Measurements from ENCODE around the gene BPTF. TPM values are rescaled to one million over a fixed set of nuclear protein-coding genes. Genes with fewer than 3 reads are reported as not detected.
A peak's percentile ranks its signal among the peaks of the same experiment; 100 is the strongest.

The BPTF gene
- polyA plus RNA-seq, 1 of the 3 experiments (the other 2 are of a cell fraction), result 61.4 TPM

DNA sequence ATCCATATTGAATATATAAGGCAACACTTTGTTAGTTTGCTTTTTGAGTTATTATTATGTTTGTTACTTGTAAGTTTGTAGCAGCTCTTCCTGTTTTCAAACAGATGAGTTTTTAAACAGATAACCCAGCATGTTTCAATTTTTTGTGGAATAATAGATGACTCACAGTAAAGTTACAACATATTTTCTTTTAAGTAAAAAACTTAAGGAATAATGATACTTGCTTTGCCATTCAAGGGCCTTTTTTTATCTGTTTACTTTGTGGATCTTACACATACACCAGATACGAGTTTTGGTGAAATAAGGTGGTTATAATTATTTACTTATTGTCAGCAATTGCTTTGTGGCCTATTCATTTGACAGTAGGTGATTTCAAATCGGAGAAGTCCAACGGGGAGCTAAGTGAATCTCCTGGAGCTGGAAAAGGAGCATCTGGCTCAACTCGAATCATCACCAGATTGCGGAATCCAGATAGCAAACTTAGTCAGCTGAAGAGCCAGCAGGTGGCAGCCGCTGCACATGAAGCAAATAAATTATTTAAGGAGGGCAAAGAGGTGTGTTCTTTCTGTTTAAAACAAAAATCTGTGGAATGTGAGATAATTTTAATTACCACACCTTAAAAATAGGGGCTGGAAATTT, 66.3 kb downstream of the BPTF start:
- Histone ChIP-seq H3K9ac (no peak overlapping the region), H3K79me2 (ENCODE audit: insufficient read depth) (peaks cover 5% of the 10 kb centered on the region; the same call in 1 of the 2 replicates), H3K9me3 (no peaks in the 10 kb centered on the region), H3K4me1 (ENCODE audit: control insufficient read depth in 1 of 2, insufficient read depth in 2 of 2, low read depth in 1 of 2, low read length in 1 of 2) (peaks cover 7 to 13% of the 10 kb centered on the region in 2 experiments; a peak in 3 of 4 replicates), H2AFZ (ENCODE audit: low read depth) (no peak overlapping the region), H4K20me1 (ENCODE audit: insufficient read depth) (0 out of 2 replicates have a peak, but pooled peaks cover 5% of the 10 kb centered on the region), H3K27me3 (ENCODE audit: insufficient read depth) (no peaks in the 10 kb centered on the region), H3K27ac (ENCODE audit: low read depth in 2 of 2, low read length in 1 of 2) (peak overlapping the region; percentile 39 to 40), H3K4me3 (ENCODE audit: low read depth in 2 of 2, low read length in 1 of 2) (no peak overlapping the region), H3F3A (replicated peaks; ENCODE audit: insufficient read depth) (peaks cover 15% of the 10 kb centered on the region), H3K9me2 (no peaks in the 10 kb centered on the region), H3K36me3 (replicated peaks in 1 of 2; ENCODE audit: control insufficient read depth in 1 of 2, insufficient read depth in 2 of 2, low read length in 1 of 2) (peaks cover 57% of the 10 kb centered on the region in 2 experiments), H3K4me2 (peak overlapping the region; percentile 1; the same call in 1 of the 2 replicates)
- 30% methylated on average over 6 of the region's 6 CpGs for WGBS (ENCODE audit: low lambda C conversion rate)
- CTCF ChIA-PET, result interaction anchor here (0.6 to 3.6 kb wide), 34 partner anchors 9 to 868 kb away, joined by 3 to 31 read pairs (median 4); partner anchors contain the start of genes BPTF and C17orf58
- POLR2A ChIA-PET, result interaction anchor here (0.7 to 1.5 kb wide), 2 partner anchors 35 to 66 kb away, joined by 5 to 10 read pairs; partner anchors contain the start of gene BPTF
- DNase-seq, result peak; percentile 67
- TF ChIP-seq TEAD4 (IDR thresholded peaks at IDR 0.05; ENCODE audit: borderline replicate concordance, insufficient read depth) (0 out of 2 replicates have a peak, but pooled peaks have one; percentile 6), MXI1 (IDR thresholded peaks at IDR 0.05; ENCODE audit: low read depth, low read length) (peak; percentile 22; the same call in 1 of the 2 replicates), GATA2 (CRISPR knock-in tag; IDR thresholded peaks at IDR 0.05) (peak; percentile 88), JUND (IDR thresholded peaks at IDR 0.05) (0 out of 2 replicates have a peak, but pooled peaks have one; percentile 3), TCF12 (IDR thresholded peaks at IDR 0.05) (peak; percentile 75), RAD21 (IDR thresholded peaks at IDR 0.05; ENCODE audit: low read length) (peak; percentile 67), FOXJ3 (CRISPR knock-in tag; IDR thresholded peaks at IDR 0.05) (no peak), SMC3 (IDR thresholded peaks at IDR 0.05; ENCODE audit: low read depth, low read length) (peak; percentile 51), SIN3A (IDR thresholded peaks at IDR 0.05; ENCODE audit: borderline replicate concordance, low read depth, low read length) (no peak), RCOR1 (IDR thresholded peaks at IDR 0.05; ENCODE audit: low read length) (peak; percentile 71), FOSL2 (IDR thresholded peaks at IDR 0.05; ENCODE audit: borderline replicate concordance, low read depth) (0 out of 2 replicates have a peak, but pooled peaks have one; percentile 2), CHD2 (IDR thresholded peaks at IDR 0.05; ENCODE audit: low read length, partially characterized antibody) (peak; percentile 37)
- TF ChIP-seq, protein P1, sequence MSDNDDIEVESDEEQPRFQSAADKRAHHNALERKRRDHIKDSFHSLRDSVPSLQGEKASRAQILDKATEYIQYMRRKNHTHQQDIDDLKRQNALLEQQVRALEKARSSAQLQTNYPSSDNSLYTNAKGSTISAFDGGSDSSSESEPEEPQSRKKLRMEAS (IDR thresholded peaks at IDR 0.05; ENCODE audit: low read depth), result no peak
- TF ChIP-seq, protein P2, sequence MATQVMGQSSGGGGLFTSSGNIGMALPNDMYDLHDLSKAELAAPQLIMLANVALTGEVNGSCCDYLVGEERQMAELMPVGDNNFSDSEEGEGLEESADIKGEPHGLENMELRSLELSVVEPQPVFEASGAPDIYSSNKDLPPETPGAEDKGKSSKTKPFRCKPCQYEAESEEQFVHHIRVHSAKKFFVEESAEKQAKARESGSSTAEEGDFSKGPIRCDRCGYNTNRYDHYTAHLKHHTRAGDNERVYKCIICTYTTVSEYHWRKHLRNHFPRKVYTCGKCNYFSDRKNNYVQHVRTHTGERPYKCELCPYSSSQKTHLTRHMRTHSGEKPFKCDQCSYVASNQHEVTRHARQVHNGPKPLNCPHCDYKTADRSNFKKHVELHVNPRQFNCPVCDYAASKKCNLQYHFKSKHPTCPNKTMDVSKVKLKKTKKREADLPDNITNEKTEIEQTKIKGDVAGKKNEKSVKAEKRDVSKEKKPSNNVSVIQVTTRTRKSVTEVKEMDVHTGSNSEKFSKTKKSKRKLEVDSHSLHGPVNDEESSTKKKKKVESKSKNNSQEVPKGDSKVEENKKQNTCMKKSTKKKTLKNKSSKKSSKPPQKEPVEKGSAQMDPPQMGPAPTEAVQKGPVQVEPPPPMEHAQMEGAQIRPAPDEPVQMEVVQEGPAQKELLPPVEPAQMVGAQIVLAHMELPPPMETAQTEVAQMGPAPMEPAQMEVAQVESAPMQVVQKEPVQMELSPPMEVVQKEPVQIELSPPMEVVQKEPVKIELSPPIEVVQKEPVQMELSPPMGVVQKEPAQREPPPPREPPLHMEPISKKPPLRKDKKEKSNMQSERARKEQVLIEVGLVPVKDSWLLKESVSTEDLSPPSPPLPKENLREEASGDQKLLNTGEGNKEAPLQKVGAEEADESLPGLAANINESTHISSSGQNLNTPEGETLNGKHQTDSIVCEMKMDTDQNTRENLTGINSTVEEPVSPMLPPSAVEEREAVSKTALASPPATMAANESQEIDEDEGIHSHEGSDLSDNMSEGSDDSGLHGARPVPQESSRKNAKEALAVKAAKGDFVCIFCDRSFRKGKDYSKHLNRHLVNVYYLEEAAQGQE (IDR thresholded peaks at IDR 0.05; ENCODE audit: low read depth, low read length), result no peak
- TF ChIP-seq, protein P3, sequence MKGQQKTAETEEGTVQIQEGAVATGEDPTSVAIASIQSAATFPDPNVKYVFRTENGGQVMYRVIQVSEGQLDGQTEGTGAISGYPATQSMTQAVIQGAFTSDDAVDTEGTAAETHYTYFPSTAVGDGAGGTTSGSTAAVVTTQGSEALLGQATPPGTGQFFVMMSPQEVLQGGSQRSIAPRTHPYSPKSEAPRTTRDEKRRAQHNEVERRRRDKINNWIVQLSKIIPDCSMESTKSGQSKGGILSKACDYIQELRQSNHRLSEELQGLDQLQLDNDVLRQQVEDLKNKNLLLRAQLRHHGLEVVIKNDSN (IDR thresholded peaks at IDR 0.05; ENCODE audit: borderline replicate concordance, low read depth), result no peak
- TF ChIP-seq, protein P4, sequence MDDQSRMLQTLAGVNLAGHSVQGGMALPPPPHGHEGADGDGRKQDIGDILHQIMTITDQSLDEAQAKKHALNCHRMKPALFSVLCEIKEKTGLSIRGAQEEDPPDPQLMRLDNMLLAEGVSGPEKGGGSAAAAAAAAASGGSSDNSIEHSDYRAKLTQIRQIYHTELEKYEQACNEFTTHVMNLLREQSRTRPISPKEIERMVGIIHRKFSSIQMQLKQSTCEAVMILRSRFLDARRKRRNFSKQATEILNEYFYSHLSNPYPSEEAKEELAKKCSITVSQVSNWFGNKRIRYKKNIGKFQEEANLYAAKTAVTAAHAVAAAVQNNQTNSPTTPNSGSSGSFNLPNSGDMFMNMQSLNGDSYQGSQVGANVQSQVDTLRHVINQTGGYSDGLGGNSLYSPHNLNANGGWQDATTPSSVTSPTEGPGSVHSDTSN (IDR thresholded peaks at IDR 0.05), result no peak
- TF ChIP-seq, protein P5, sequence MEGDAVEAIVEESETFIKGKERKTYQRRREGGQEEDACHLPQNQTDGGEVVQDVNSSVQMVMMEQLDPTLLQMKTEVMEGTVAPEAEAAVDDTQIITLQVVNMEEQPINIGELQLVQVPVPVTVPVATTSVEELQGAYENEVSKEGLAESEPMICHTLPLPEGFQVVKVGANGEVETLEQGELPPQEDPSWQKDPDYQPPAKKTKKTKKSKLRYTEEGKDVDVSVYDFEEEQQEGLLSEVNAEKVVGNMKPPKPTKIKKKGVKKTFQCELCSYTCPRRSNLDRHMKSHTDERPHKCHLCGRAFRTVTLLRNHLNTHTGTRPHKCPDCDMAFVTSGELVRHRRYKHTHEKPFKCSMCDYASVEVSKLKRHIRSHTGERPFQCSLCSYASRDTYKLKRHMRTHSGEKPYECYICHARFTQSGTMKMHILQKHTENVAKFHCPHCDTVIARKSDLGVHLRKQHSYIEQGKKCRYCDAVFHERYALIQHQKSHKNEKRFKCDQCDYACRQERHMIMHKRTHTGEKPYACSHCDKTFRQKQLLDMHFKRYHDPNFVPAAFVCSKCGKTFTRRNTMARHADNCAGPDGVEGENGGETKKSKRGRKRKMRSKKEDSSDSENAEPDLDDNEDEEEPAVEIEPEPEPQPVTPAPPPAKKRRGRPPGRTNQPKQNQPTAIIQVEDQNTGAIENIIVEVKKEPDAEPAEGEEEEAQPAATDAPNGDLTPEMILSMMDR (IDR thresholded peaks at IDR 0.05), result peak; percentile 70

All from SK-N-SH (cell line).